DOHH2 (cell line): ENCODE results near the gene RFX4.

Source experiments
- H3F3A ChIP-seq: fragments of 200-600 bp; sonication (generic), shearing (Covaris generic); 2 replicates; pipeline ENCODE4 v1.6.0; 2016; ENCODE audit warnings: antibody characterized with exemption, mild to moderate bottlenecking; ENCODE audit not compliant: control insufficient read depth, insufficient read depth
- H3K27ac ChIP-seq: fragments of 200-600 bp; sonication (generic); 2 replicates; pipeline ENCODE4 v1.5.1; 2014; ENCODE audit warnings: low read depth, mild to moderate bottlenecking, low read length, moderate library complexity
- H3K27me3 ChIP-seq: fragments of 200-600 bp; sonication (generic); 2 replicates; pipeline ENCODE4 v1.6.1; 2014; ENCODE audit warnings: mild to moderate bottlenecking, low read length, mixed read lengths; ENCODE audit not compliant: control insufficient read depth
- H3K36me3 ChIP-seq: fragments of 200-600 bp; sonication (generic); 2 replicates; pipeline ENCODE4 v1.6.1; 2014; ENCODE audit warnings: mild to moderate bottlenecking, low read length, moderate library complexity, mixed read lengths; ENCODE audit not compliant: control insufficient read depth
- H3K4me1 ChIP-seq: fragments of 200-600 bp; sonication (generic); 2 replicates; pipeline ENCODE4 v1.6.1; 2014; ENCODE audit warnings: mild to moderate bottlenecking, low read length, mixed read lengths; ENCODE audit not compliant: control insufficient read depth
- H3K4me2 ChIP-seq: fragments of 200-600 bp; sonication (generic); 2 replicates; pipeline ENCODE4 v1.6.0; 2014; ENCODE audit warnings: mild to moderate bottlenecking, low read length, moderate library complexity
- H3K4me3 ChIP-seq: fragments of 200-600 bp; sonication (generic); 2 replicates; pipeline ENCODE4 v1.5.1; 2014; ENCODE audit warnings: mild to moderate bottlenecking, low read length, mixed read lengths
- H3K79me2 ChIP-seq: fragments of 200-600 bp; sonication (generic); 2 replicates; pipeline ENCODE4 v1.6.1; 2014; ENCODE audit warnings: mild to moderate bottlenecking, low read length, mixed read lengths; ENCODE audit not compliant: control insufficient read depth
- H3K9me2 ChIP-seq: fragments of 200-600 bp; sonication (generic); replicated peaks from 2 replicates; pipeline ENCODE4 v1.6.1; 2014; ENCODE audit warnings: mild to moderate bottlenecking, low read length, mixed read lengths; ENCODE audit not compliant: control insufficient read depth
- H3K9me3 ChIP-seq: fragments of 200-600 bp; sonication (generic); 2 replicates; pipeline ENCODE4 v1.6.1; 2014; ENCODE audit warnings: antibody characterized with exemption, low read length, mixed read lengths; ENCODE audit not compliant: control insufficient read depth, insufficient read depth
- H4K20me1 ChIP-seq: fragments of 200-600 bp; sonication (generic); 2 replicates; pipeline ENCODE4 v1.6.0; 2014; ENCODE audit warnings: low read depth, mild to moderate bottlenecking, antibody characterized with exemption, low read length, moderate library complexity; ENCODE audit not compliant: control insufficient read depth, insufficient read depth
- CTCF ChIP-seq: fragments of 200-600 bp; sonication (generic); IDR thresholded peaks from one replicate; pipeline ENCODE4 v1.5.1; 2014; ENCODE audit warnings: antibody characterized with exemption, mild to moderate bottlenecking, low read depth, low read length; ENCODE audit not compliant: poor library complexity, severe bottlenecking
- EZH2phosphoT487 ChIP-seq: fragments of 200-600 bp; sonication (generic); IDR thresholded peaks from 2 replicates; pipeline ENCODE4 v1.6.1; 2017; ENCODE audit warnings: borderline replicate concordance, mild to moderate bottlenecking, antibody characterized with exemption, low read length, moderate library complexity, mixed read lengths

The RFX4 gene

GRCh38 chr12:106582641-106583230, at the start of gene RFX4:
Gene RFX4 (plus strand): TSS chr12:106583004. CDS start chr12:106583321, 317 bp downstream.
- Histone ChIP-seq H3K4me3 (no peak within 1 kb of the TSS), H3K4me2 (no peak within 1 kb of the TSS)

GRCh38 chr12:106541201-106541600, 41.6 kb upstream of the RFX4 start:
- H3K27ac ChIP-seq: no peak overlapping the region
- no peaks in the 10 kb centered on the region for H3K9me2 ChIP-seq
- H3K27me3 ChIP-seq: no peaks in the 10 kb centered on the region

More at GRCh38 chr12:106582641-106583230, at the start of gene RFX4:
- H3K9me3 ChIP-seq: no peaks in the 10 kb centered on the region
- TF ChIP-seq EZH2phosphoT487 (no peak), CTCF (no peak)
- no peaks in the 10 kb centered on the region for H3K79me2 ChIP-seq
- no peaks in the 10 kb centered on the region for H3K36me3 ChIP-seq
- no peaks in the 10 kb centered on the region for H3K9me2 ChIP-seq
- H3K4me1 ChIP-seq: no peaks in the 10 kb centered on the region
- H3F3A ChIP-seq: no peaks in the 10 kb centered on the region
- peaks cover 15% of the 10 kb centered on the region for H3K27me3 ChIP-seq
- no peaks in the 10 kb centered on the region for H4K20me1 ChIP-seq
- H3K27ac ChIP-seq: no peak within 1 kb of the TSS

GRCh38 chr12:106551410-106551809, 31.4 kb upstream of the RFX4 start:
- no peaks in the 10 kb centered on the region for H3K9me2 ChIP-seq
- H3K4me3 ChIP-seq: no peak overlapping the region
- TF ChIP-seq EZH2phosphoT487 (no peak), CTCF (no peak)
- no peak overlapping the region for H3K4me2 ChIP-seq
- no peaks in the 10 kb centered on the region for H3K79me2 ChIP-seq
- no peaks in the 10 kb centered on the region for H3K4me1 ChIP-seq
- H3K9me3 ChIP-seq: no peaks in the 10 kb centered on the region; the same call in 1 of the 2 replicates
- no peaks in the 10 kb centered on the region for H4K20me1 ChIP-seq
- H3K36me3 ChIP-seq: no peaks in the 10 kb centered on the region
- H3K27ac ChIP-seq: no peak overlapping the region
- no peaks in the 10 kb centered on the region for H3K27me3 ChIP-seq
- H3F3A ChIP-seq: no peaks in the 10 kb centered on the region

More at GRCh38 chr12:106541201-106541600, 41.6 kb upstream of the RFX4 start:
- Histone ChIP-seq H4K20me1 (no peaks in the 10 kb centered on the region), H3F3A (no peaks in the 10 kb centered on the region), H3K9me3 (no peaks in the 10 kb centered on the region), H3K4me2 (no peak overlapping the region), H3K36me3 (no peaks in the 10 kb centered on the region), H3K4me3 (no peak overlapping the region), H3K4me1 (no peaks in the 10 kb centered on the region), H3K79me2 (no peaks in the 10 kb centered on the region)
- no peak for TF ChIP-seq EZH2phosphoT487

GRCh38 chr12:106552228-106552627, 30.6 kb upstream of the RFX4 start:
- Histone ChIP-seq H3F3A (no peaks in the 10 kb centered on the region), H4K20me1 (no peaks in the 10 kb centered on the region), H3K4me2 (no peak overlapping the region), H3K79me2 (no peaks in the 10 kb centered on the region), H3K9me2 (no peaks in the 10 kb centered on the region), H3K27ac (no peak overlapping the region), H3K36me3 (no peaks in the 10 kb centered on the region), H3K4me1 (no peaks in the 10 kb centered on the region), H3K27me3 (no peaks in the 10 kb centered on the region), H3K9me3 (no peaks in the 10 kb centered on the region; the same call in 1 of the 2 replicates), H3K4me3 (no peak overlapping the region)
- TF ChIP-seq CTCF (no peak), EZH2phosphoT487 (no peak)
